GM19438 (cell line): ENCODE results near the gene FBXO9.

Experiments
- ATAC-seq: cut with Tn5 transposase; IDR thresholded peaks from one replicate; pipeline ENCODE4 v1.9.1; 2021; ENCODE audit warnings: low read depth; ENCODE audit not compliant: unreplicated experiment

FBXO9 gene

DNA sequence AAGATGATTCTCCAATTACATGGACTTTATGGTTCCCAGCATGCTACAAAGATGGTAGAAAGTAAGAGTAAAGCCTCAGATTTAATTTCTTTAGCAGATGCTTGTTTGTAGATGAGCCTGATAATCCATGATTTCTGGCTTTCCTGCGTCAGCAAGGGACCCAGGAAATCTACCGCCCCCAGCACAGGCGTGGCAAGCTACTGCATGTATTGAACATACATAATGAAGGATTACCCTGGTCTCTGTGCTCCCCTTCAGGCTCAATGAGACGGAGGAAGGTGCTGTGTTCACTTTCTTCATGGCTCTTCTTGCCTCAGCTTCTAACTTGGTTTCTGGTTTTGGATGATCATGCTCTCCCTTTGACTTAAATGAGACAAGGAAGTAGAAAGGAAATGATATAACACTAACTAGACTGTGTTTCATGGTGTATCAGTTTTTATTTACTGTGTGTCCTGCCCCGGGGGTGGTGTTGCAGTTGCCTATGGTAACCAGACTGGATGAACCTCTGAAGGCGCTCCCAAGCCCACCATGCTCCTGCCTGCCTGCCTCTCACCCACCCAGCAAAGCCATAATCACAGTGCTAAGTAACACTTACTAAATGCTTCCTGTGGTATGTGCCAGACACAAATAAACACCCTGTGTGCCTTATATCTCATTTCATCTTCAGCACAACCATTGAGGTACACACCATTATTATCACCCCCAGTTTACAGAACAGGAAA is 65.5 kb downstream of the FBXO9 start:
- ATAC-seq, result no peak

DNA sequence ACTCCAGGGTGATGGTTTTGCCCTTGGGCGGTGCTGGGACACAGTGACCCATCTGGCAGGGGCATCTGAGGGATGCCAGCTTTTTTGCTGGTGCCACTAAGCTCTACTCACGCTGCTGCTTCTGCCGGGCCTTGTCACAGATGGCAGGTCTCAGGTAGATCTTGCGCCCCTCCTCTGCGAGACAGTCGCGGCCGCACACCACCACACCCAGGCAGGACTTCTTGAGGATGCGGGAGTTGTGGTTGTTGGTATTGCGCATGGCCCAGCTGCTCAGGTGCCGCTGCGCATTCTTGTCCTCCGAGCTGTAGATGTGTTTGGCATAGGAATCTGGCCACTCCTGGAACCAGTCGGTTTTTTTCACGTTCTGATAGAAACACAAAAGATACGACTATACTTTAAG is 68.8 kb downstream of the FBXO9 start:
- no peak for ATAC-seq

DNA sequence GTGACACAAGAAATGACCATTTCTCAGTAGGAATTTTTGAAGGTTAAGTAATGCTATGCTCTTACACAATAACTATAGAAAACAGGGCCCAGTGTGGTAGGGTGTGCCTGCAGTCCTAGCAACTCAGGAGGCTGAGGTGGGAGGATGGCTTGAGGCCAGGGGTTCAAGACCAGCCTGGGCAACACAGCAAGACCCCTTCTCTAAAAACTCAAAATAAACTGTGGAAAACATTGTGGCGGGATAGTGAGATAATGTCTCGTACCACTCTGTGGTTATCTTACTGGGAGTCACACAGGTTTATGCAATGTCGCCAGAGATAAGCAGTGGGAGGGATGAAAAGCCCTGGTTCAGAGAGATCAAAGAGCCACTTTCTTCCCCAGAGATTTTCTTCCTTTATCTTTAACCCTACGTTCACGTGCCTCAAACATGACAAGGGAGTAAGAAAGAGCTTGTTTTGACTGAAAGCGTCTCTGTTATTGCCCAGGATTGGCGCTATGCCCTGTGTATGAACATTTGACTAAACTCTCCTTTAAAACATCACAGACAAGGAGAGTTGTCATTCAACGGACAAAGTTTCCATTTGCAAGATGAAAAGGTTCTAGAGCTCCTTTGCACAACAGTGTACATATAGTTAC is 69.5 kb downstream of the FBXO9 start:
- ATAC-seq, result no peak

DNA sequence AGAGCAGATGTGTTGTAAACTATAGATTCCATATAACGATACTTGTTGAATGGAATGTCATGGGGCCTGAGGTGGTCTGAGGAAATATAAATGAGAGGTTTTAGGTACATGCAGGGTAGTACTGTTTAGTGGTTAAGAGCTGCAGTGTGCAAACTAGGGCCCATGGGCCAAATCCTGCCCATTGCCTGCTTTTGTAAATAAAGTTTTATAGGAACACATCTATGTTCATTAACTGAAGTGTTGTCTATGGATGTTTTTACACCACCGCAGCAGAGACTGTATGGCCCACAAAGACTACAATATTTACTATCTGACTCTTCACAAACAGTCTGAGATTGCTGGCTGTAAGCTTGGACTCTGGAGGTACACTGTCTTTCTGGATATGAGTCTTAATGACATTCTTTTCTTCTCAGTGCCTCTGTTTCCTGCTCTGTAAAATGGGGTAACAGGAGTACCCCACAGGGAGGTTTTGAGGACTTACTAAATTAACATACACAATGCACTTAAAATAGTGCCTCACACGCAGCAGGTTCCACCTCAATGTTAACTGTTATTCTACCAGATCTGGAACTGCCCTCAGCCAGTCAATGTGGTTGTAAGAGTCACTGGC is 70.9 kb downstream of the FBXO9 start:
- ATAC-seq, result no peak

DNA sequence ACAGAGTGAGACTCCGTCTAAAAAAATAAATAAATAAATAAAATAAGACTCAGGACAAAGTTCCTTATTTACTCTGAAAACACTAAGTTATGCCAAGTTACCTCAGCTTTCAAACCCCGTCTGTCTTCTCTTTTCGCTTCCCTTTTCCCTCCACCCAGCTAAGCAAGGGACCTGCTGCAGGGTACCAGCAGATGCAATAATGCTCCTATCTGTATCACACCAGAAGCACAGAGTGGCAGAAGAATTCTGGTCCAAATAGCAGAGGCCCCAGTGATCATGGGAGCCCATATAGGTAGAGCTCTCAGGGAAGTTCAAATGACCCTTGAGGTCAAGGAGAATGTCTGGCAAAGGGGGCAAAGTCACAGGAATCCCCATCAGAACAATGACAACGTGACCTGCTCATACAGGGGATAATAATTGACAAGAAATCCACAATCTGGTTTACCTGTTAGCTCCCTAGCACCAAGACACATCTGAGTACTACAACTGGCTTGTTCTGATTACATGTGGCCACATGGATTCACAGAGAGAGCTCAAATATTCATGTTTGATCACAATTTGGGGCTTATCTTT is 74.7 kb downstream of the FBXO9 start:
- no peak for ATAC-seq

DNA sequence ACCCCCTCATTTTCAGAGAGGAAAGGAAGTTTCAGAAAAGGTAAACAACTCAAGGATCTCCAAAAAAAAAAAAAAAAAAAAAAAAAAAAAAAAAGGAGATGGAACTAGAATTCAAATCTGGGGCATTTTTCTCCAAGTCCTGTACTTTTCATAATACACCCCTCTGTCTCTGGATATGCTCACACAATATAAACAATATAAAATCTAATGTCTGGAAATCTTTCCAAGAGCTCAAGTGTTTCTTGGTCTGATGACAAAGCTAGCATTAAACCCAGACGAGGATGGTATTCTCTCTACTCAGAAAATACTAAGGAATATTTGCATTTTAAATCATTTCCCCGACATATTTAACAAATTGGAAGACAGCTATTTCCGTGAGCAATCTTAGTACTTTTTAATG is 77.6 kb downstream of the FBXO9 start:
- ATAC-seq, result no peak

DNA sequence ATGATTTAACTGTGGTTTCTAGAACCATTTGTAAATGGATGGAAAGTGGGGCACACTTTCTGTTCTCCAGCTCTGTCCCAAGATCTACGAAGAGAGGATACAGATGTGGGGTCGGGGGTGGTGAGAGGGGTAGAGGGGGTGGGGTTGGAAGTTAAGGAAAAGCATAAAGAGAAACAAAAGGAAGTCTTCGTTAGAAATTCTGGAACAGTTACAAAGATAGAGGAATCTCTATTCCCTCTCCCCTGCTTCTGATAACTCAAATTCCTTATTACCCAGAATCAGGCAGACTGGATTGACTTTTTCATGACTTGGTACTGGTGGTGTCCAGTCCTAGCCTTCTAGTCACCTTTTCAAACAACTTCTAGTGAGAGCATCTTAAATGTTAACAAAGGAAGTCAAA is 78.5 kb downstream of the FBXO9 start:
- no peak for ATAC-seq

DNA sequence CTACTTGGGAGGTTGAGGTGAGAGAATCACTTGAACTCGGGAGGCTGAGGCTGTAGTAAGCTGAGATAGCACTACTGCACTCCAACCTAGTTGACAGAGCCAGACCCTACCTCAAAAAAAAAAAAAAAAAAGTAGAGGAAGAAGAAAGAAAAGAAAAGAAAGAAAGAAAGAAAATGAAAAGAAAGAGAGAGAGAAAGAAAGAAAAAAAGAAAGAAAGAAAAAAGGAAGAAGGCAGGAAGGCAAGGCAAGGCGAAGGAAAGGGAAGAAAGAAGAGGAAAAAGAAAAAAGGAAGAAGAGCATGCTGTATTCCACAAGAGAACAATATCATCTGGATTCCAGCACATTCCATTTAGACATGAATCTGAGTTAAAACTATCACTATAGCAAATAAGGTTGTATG is 79.6 kb downstream of the FBXO9 start:
- no peak for ATAC-seq

DNA sequence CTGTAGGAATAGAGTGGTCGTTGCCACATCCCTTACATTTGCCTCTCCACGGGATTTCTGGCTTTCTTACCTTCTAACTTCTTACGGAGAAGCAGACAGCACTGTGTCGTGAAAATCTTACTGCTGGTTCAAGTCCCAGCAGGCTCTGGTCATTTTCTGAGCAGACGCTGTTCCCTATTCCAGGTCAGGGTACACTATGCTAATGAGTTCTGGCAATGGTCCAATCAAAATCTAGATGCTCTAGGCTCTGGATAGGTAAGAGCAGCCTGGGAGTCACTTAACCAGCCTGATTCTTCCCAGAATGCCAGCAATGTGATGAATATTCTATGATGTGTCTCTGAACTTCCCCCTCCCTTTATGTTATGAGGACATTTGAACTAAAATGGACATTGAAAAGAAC is 83.5 kb downstream of the FBXO9 start, which contains the start of gene GCM1:
GCM1 (minus strand) TSS at position 158 of the 400 bp plus-strand sequence. CDS start 3,209 bp downstream, outside the sequence.
- no peak for ATAC-seq
